Loucy (cell line): Measurements from ENCODE around the gene ENPEP.

ENCODE experiments used
- H2AFZ ChIP-seq: fragments of 200-600 bp; sonication (generic); 2 replicates; pipeline ENCODE4 v1.6.0; 2016; ENCODE audit warnings: antibody characterized with exemption, mild to moderate bottlenecking, low read length, moderate library complexity
- H3F3A ChIP-seq: fragments of 200-600 bp; 2 replicates; pipeline ENCODE4 v1.6.0; 2016; ENCODE audit warnings: antibody characterized with exemption, low read depth, mild to moderate bottlenecking
- H3K27me3 ChIP-seq: fragments of 200-600 bp; sonication (generic); 2 replicates; pipeline ENCODE4 v1.6.1; 2014; ENCODE audit warnings: low read length, mild to moderate bottlenecking; ENCODE audit not compliant: insufficient read depth, poor library complexity, severe bottlenecking
- H3K36me3 ChIP-seq: fragments of 200-600 bp; sonication (generic); 2 replicates; pipeline ENCODE4 v1.6.1; 2016; ENCODE audit warnings: low read length; ENCODE audit not compliant: insufficient read depth
- H3K4me1 ChIP-seq: fragments of 200-600 bp; sonication (generic); 2 replicates; pipeline ENCODE4 v1.5.1; 2014; ENCODE audit warnings: low read length, mild to moderate bottlenecking; ENCODE audit not compliant: insufficient read depth, poor library complexity, severe bottlenecking
- H3K4me2 ChIP-seq: fragments of 200-600 bp; sonication (generic); 2 replicates; pipeline ENCODE4 v1.6.0; 2014; ENCODE audit warnings: antibody characterized with exemption, low read length, low read depth, mild to moderate bottlenecking; ENCODE audit not compliant: poor library complexity, severe bottlenecking
- H3K4me3 ChIP-seq: fragments of 200-600 bp; sonication (generic); 2 replicates; pipeline ENCODE4 v1.5.1; 2014; ENCODE audit warnings: low read length, mild to moderate bottlenecking, mixed read lengths; ENCODE audit not compliant: poor library complexity, severe bottlenecking
- H3K79me2 ChIP-seq: fragments of 200-600 bp; sonication (generic); 2 replicates; pipeline ENCODE4 v1.6.1; 2014; ENCODE audit warnings: low read length; ENCODE audit not compliant: insufficient read depth
- H3K9ac ChIP-seq: fragments of 200-600 bp; sonication (generic); 2 replicates; pipeline ENCODE4 v1.6.0; 2014; ENCODE audit warnings: mild to moderate bottlenecking, low read depth, low read length, moderate library complexity; ENCODE audit not compliant: poor library complexity, severe bottlenecking
- H3K9me2 ChIP-seq: fragments of 200-600 bp; sonication (generic); replicated peaks from 2 replicates; pipeline ENCODE4 v1.6.1; 2016; ENCODE audit warnings: low read depth, low read length, mixed read lengths
- H3K9me3 ChIP-seq: fragments of 200-600 bp; sonication (generic); 2 replicates; pipeline ENCODE4 v1.6.1; 2014; ENCODE audit warnings: mild to moderate bottlenecking, antibody characterized with exemption, low read length, low read depth; ENCODE audit not compliant: insufficient read depth
- H4K20me1 ChIP-seq: fragments of 200-600 bp; sonication (generic); 2 replicates; pipeline ENCODE4 v1.6.0; 2014; ENCODE audit warnings: antibody characterized with exemption, low read length, mild to moderate bottlenecking; ENCODE audit not compliant: insufficient read depth, poor library complexity, severe bottlenecking
- EZH2phosphoT487 ChIP-seq: fragments of 200-600 bp; IDR thresholded peaks from 2 replicates; pipeline ENCODE4 v1.6.1; 2018; ENCODE audit warnings: antibody characterized with exemption, mild to moderate bottlenecking, moderate library complexity, borderline replicate concordance
- TF ChIP-seq, protein P1 (sequence below): fragments of 200-600 bp; sonication (generic); conservative IDR thresholded peaks from 2 replicates; pipeline ENCODE4 v1.5.1; 2014; ENCODE audit warnings: mild to moderate bottlenecking, antibody characterized with exemption, low read length

Gene ENPEP

DNA sequence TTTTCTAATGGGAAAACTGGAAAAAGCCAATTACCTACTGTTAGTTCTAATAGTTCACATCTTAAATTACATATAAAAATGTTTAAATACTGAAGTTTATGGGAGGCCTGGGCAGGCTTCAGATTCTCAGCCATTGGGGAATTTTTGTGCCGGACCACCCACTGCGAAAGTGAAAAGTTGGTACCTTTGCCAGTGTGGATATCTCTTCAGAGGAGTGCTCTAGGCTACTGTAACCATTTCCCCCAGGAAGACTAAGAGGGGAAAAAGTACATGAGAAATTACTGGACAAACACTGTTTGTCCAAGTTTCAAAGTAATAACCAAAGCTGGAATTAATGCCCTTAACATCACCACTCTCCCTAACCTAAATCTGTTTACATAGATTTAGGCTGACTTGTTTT is 126.1 kb downstream of the ENPEP start:
- Histone ChIP-seq H3K36me3 (no peaks in the 10 kb centered on the region), H3K79me2 (no peaks in the 10 kb centered on the region), H3K9ac (no peak overlapping the region), H3K4me3 (no peak overlapping the region), H3K9me2 (no peaks in the 10 kb centered on the region), H4K20me1 (no peaks in the 10 kb centered on the region), H2AFZ (no peak overlapping the region), H3K4me2 (no peak overlapping the region), H3F3A (no peaks in the 10 kb centered on the region), H3K9me3 (no peaks in the 10 kb centered on the region), H3K4me1 (no peaks in the 10 kb centered on the region), H3K27me3 (no peaks in the 10 kb centered on the region)
- no peak for TF ChIP-seq EZH2phosphoT487
- TF ChIP-seq, protein P1, sequence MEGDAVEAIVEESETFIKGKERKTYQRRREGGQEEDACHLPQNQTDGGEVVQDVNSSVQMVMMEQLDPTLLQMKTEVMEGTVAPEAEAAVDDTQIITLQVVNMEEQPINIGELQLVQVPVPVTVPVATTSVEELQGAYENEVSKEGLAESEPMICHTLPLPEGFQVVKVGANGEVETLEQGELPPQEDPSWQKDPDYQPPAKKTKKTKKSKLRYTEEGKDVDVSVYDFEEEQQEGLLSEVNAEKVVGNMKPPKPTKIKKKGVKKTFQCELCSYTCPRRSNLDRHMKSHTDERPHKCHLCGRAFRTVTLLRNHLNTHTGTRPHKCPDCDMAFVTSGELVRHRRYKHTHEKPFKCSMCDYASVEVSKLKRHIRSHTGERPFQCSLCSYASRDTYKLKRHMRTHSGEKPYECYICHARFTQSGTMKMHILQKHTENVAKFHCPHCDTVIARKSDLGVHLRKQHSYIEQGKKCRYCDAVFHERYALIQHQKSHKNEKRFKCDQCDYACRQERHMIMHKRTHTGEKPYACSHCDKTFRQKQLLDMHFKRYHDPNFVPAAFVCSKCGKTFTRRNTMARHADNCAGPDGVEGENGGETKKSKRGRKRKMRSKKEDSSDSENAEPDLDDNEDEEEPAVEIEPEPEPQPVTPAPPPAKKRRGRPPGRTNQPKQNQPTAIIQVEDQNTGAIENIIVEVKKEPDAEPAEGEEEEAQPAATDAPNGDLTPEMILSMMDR = no peak

DNA sequence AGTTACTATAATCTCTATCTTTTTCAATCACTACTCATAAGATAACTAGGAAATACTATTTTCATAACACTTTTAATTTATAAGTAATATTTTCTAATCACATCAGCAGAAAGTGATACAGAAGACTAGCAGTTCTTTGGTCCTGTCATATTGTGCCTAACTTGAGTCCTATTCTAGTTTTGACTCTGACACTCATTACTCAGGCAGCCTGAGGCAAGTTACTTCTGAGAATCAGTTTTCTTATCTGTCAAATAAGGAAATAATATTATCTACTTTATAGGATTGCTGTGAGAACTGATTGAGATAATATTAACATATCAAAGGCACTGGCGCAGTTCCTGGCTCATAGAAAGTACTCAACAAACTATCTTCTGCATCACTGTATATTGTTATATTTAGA is 129.1 kb downstream of the ENPEP start:
- H3K4me1 ChIP-seq = no peaks in the 10 kb centered on the region
- H3K4me2 ChIP-seq = no peak overlapping the region
- H4K20me1 ChIP-seq = no peaks in the 10 kb centered on the region
- no peak overlapping the region for H2AFZ ChIP-seq
- H3K9me2 ChIP-seq = no peaks in the 10 kb centered on the region
- no peaks in the 10 kb centered on the region for H3F3A ChIP-seq
- no peaks in the 10 kb centered on the region for H3K9me3 ChIP-seq
- H3K4me3 ChIP-seq = no peak overlapping the region
- TF ChIP-seq, protein P1 = no peak
- TF ChIP-seq EZH2phosphoT487 = no peak
- H3K9ac ChIP-seq = no peak overlapping the region
- H3K79me2 ChIP-seq = no peaks in the 10 kb centered on the region
- H3K27me3 ChIP-seq = no peaks in the 10 kb centered on the region
- no peaks in the 10 kb centered on the region for H3K36me3 ChIP-seq

DNA sequence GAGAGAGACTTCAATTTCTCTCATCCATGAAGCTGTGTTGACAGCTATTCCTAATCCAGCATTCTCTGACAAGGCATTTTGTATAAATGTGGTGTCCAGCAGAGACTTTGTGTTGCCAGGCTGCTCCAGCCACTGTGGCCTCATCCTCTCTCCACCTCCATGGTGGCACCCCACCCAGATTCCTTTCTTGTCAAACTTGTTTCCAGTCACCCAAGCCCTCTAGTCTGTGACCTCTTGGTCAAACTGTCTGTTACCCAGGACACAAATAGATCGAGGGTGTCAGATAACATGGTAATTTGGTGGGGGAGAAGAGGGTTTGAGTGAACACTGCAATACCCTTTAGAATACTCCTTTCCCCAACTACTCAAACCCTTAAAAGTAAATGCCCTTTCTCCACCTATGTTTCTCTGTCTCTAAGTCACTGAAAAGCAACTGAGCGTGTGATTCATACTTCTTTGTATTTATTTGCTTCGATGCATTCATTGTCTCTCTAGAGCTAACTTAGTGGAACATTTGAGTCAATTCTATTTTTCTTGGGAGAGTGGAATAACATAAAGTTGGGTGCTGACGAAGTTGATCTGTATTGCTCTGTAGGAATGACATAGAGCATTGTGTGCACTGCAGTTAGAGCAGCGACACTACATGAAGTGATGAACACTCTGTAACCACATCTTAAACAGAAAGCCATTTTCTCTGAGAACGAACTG is 133.2 kb downstream of the ENPEP start:
- no peaks in the 10 kb centered on the region for H3K79me2 ChIP-seq
- H3K27me3 ChIP-seq = no peaks in the 10 kb centered on the region
- TF ChIP-seq, protein P1 = no peak
- TF ChIP-seq EZH2phosphoT487 = no peak

More for the DNA sequence above, 133.2 kb downstream of the ENPEP start:
- Histone ChIP-seq H2AFZ (no peak overlapping the region), H3K4me1 (no peaks in the 10 kb centered on the region), H4K20me1 (no peaks in the 10 kb centered on the region), H3K4me2 (no peak overlapping the region), H3K4me3 (no peak overlapping the region), H3F3A (no peaks in the 10 kb centered on the region), H3K36me3 (no peaks in the 10 kb centered on the region), H3K9me3 (no peaks in the 10 kb centered on the region), H3K9ac (no peak overlapping the region), H3K9me2 (no peaks in the 10 kb centered on the region)
